ENCODE results near the gene RNF224. TPM values are rescaled to one million over a fixed set of nuclear protein-coding genes. Genes with fewer than 3 reads are reported as not detected.

Gene RNF224
- total RNA-seq = not detected

GRCh38 chr9:137227054-137227852, at the start of gene RNF224:
TSS of gene RNF224 (plus strand) at chr9:137227502. CDS start at chr9:137228336, 834 bp downstream.
- TF ChIP-seq, protein P1, sequence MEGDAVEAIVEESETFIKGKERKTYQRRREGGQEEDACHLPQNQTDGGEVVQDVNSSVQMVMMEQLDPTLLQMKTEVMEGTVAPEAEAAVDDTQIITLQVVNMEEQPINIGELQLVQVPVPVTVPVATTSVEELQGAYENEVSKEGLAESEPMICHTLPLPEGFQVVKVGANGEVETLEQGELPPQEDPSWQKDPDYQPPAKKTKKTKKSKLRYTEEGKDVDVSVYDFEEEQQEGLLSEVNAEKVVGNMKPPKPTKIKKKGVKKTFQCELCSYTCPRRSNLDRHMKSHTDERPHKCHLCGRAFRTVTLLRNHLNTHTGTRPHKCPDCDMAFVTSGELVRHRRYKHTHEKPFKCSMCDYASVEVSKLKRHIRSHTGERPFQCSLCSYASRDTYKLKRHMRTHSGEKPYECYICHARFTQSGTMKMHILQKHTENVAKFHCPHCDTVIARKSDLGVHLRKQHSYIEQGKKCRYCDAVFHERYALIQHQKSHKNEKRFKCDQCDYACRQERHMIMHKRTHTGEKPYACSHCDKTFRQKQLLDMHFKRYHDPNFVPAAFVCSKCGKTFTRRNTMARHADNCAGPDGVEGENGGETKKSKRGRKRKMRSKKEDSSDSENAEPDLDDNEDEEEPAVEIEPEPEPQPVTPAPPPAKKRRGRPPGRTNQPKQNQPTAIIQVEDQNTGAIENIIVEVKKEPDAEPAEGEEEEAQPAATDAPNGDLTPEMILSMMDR (IDR thresholded peaks at IDR 0.05; ENCODE audit: low read depth) = no peak

- TF ChIP-seq, protein P1 (IDR thresholded peaks at IDR 0.05; ENCODE audit: low read depth) = no peak
These were observed 48.9 kb upstream of the RNF224 start for GRCh38 chr9:137178201-137178938.

- TF ChIP-seq, protein P1 (IDR thresholded peaks at IDR 0.05; ENCODE audit: low read depth) = no peak
These were observed 48.2 kb upstream of the RNF224 start for GRCh38 chr9:137178939-137179630.

- TF ChIP-seq, protein P1 (IDR thresholded peaks at IDR 0.05; ENCODE audit: low read depth) = no peak
These were observed 47.5 kb upstream of the RNF224 start for GRCh38 chr9:137179761-137180160.

DNA sequence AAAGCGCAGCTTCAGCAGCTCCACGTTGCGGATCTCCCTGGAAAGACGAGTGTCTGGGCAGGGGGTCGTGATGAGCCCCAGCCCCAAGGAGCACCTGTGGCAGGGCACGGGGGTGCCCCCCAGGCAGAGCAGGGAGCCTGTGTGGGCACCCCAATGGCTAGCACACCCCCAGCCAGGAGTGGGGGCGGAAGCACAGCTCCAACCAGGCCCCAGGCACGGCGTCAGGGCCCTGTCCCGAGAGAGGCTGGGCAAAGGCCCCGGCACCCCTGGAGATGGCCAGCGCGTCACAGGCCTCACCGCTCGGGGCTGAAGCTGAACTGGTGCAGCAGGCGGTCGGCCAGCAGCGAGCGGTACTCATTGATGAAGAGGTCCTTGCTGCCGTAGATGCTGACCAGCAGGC, 46.8 kb upstream of the RNF224 start:
- TF ChIP-seq, protein P1 (IDR thresholded peaks at IDR 0.05; ENCODE audit: low read depth) = no peak

DNA sequence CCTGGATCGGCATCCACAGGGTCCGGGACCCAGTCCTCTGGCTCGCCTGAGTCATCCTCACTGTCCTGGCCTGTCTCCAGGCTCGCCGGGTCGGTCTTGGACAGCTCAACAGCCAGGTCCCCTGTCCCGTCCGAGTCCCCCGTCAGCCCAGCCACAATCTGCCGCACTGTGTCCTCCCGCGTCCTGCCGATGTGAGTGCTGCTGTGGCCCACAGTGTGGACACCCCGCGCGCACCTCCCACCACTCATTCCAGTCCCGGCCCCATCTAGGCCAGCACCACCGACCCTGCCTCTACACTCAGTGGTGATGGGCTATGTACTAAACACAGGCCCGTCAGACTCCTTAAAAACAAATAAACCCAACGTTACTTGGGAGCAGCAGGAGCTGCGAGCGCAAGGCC, 45.6 kb upstream of the RNF224 start:
- TF ChIP-seq, protein P1 (IDR thresholded peaks at IDR 0.05; ENCODE audit: low read depth) = no peak

DNA sequence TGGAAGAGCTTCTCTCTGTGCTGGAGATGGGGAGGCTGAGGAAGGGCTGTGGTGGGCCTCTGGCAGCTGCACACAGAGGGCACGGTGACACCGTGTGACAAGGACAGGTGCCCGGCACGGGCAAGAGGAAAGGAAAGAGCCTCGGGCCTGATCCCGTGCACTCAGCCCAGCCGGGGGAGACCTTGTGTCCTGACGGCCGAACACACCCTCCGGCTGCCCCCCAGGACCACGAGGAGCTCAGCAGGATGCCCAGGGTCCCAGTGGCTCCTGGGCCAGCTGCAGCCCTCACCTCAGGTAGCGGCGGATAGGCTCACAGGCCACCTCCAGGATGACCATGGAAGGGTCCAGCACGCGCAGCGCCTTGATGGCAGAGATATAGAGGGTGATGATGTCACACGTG, 44.5 kb upstream of the RNF224 start:
- TF ChIP-seq, protein P1 (IDR thresholded peaks at IDR 0.05; ENCODE audit: low read depth) = no peak
